ENCODE results near the gene FAM163A.
"Not testable (repeated sequence)": the region's sequence is repeated elsewhere in the genome, so short reads cannot be mapped to it uniquely, and the experiment has no call there.

Gene FAM163A

DNA sequence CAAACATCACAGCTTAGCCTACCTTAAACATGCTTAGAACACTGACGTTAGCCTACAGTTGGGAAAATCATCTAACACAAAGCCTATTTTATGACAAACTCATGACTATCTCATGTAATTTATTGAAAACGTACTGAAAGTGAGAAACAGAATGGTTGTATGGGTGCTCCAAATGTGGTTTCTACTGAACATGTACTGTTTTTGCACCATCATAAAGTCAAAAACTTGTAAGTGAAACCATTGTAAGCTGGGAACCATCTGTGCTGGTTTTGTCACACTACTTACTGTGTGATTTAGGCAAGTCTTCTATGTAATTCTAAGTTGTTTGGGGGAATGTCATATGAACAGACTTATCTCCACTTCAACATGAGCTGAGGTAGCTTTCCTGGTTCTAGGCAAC, 79.0 kb downstream of the FAM163A start:
- FAIRE-seq = no peak
- TF ChIP-seq POLR2A (IDR thresholded peaks at IDR 0.05; ENCODE audit: low read depth, low read length) = no peak
- no peak for DNase-seq (ENCODE audit: insufficient read length, low spot score)

DNA sequence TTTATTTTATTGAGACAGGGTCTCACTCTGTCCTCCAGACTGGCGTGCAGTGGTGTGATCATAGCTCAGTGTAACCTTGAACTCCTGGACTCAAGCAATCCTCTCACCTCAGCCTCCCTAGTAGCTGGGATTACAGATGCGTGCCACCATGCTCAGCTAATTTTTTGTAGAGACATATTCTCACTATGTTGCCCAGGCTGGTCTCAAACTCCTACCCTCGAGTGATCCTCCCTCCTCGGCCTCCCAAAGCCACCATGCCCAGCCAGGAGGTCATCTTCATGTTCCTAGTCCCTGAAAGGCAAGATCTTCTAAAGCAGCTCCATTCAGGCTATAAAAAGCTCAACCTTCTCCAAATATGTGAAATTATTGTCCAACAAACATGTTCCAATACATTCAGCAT, 80.6 kb downstream of the FAM163A start:
- no peak for DNase-seq (ENCODE audit: insufficient read length, low spot score)
- FAIRE-seq = no peak
- TF ChIP-seq POLR2A (IDR thresholded peaks at IDR 0.05; ENCODE audit: low read depth, low read length) = no peak

DNA sequence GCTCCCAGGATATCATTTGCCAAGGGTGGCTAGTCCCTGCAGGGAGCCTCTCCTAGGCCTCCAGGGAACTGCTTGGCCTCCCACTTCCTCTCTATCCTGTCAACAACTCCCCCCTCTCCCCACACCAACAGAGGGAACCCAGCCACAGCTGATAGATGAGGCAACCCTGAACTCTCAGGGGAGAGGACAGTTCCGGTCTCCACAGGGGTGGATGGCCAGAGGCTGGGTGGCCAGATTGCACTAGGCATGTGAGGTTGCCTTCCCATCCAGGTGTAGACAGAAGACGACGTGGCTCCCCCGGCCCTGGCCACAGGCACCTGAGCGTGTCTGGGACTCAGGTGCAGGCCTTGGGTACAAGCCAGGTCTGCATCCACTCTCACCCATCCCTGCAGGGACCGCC, 81.2 kb downstream of the FAM163A start:
- no peak for TF ChIP-seq POLR2A (IDR thresholded peaks at IDR 0.05; ENCODE audit: low read depth, low read length)
- FAIRE-seq (no peak), DNase-seq (ENCODE audit: insufficient read length, low spot score) (no peak)

DNA sequence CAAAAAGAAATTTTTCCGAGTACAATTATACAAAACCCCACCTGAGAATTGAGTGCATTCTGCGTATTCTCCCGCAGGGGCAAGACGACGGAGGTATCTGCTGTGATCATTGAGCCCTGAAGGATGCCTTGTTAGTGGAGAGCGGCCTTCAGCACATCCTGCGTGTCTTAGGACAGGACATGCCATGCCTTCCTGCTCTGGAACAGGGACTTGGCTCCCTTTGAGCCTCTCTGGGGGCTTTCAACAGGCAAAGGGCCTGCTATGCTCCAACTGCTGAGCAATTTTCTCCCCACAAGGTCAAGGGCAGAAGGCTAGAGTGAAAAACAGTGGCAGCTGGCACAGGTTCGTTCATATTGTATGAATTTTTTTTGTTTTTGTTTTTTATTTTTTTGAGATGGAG, 82.1 kb downstream of the FAM163A start:
- FAIRE-seq (no peak), DNase-seq (ENCODE audit: insufficient read length, low spot score) (no peak)
- no peak for TF ChIP-seq POLR2A (IDR thresholded peaks at IDR 0.05; ENCODE audit: low read depth, low read length)

DNA sequence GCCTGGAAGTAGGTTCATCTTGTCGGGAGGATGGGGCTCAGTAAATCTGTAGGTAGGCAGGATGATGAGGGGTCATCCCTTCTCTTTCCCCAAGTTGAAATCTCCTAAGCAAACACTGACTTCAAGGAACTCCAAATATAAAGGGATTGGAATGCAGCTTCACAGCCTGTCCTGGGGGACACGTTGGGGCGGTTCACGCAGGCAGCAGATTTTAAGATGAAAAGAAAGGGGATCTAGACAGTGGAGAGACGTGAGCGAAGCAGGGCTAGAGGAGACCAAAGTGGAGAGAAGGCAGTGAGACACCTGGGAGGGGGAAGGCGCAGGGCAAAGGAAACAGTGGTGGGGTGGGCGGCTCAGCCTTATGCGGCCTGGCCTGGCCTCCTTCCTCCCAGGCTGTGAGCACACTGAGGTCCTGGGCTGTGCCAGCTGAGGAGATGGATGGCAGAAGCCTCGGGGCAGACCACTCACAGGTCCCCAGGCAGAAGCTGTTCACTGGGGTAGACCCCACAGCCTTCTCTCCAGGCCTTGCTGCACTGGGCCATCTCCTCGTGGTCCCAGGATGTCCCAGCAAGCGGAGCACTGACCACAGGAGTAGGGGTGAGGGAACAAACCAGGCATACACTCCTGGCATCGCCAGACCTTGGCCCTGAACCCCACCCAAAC, 82.8 kb downstream of the FAM163A start:
- no peak for TF ChIP-seq POLR2A (IDR thresholded peaks at IDR 0.05; ENCODE audit: low read depth, low read length)
- DNase-seq (ENCODE audit: insufficient read length, low spot score) = no peak
- FAIRE-seq = no peak

DNA sequence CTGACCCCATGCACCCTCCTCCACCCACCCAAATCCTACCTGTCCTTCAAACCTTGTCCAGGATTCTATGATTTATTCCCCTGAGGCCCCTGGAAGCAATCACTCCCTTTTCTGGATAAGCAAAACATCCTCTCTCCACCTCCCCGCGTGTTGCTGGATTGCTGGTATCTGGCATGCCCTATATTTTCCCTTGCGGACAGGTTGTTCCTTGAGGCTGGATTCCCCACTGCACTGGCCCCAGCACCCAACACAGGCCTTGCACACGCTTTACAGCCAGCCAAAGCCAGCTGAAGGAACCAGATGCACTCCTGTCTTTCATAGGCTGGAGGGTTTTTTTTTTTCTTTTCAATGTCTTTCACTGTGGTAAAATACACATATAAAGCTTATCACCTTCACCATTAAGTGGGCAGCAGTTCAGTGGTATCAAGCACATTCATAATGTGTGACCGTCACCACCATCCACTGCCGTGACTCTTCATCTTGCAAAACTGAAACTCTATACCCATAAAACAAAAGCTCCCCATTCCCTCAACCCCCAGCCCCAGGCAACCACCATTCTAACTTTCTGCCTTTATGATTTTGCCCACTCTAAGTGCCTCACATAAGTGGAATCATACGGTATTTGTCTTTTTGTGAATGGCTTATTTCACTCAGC, 83.7 kb downstream of the FAM163A start:
- TF ChIP-seq POLR2A (IDR thresholded peaks at IDR 0.05; ENCODE audit: low read depth, low read length) = no peak
- FAIRE-seq (no peak), DNase-seq (ENCODE audit: insufficient read length, low spot score) (no peak)

DNA sequence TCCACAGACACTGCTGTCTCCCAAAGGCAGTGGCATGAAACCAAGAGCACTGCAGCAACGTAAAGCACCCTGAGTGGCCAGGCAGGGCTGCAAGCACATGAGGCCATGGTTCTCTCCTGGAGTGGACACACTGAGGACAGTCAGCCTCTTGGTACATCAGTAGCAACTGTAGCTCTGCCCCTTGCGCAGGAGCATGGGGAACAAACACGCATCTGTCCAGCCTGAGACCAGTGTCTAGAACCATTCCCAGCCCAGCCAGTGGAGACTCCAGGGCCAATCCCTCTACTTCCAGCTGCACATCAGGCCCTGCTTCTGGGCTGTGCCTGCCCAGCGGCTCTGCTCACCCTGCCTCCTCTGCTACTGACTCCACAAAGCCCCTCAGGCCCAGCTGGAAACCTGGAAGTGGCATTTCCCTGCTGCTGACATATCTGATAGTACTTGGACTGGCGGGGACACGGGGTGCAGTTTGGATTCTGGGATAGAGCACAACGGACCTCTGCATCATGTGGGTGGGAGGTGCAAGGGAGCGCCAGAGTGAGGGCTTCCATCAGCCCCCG, 85.5 kb downstream of the FAM163A start:
- FAIRE-seq (no peak), DNase-seq (ENCODE audit: insufficient read length, low spot score) (no peak)
- TF ChIP-seq POLR2A (IDR thresholded peaks at IDR 0.05; ENCODE audit: low read depth, low read length) = no peak

DNA sequence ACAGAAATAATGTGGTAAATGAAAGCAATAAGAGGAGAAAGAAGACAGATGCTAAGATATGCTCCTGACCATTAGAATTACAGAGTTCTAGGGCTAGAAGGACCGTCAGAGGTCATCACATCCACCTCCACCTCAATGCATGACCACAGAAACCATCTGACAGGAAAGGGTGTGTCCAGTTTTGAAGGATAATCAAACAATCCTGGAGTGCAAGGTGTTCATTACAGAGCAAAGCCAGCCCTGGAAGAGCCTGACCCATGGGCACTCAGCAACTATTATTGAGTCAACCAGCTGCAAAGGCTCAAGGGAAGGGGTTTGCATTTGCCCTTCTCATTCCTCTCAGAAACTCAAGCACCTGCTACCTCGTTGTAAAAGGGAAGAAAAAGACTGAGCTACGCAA, 88.1 kb downstream of the FAM163A start:
- FAIRE-seq = no peak
- no peak for TF ChIP-seq POLR2A (IDR thresholded peaks at IDR 0.05; ENCODE audit: low read depth, low read length)

DNA sequence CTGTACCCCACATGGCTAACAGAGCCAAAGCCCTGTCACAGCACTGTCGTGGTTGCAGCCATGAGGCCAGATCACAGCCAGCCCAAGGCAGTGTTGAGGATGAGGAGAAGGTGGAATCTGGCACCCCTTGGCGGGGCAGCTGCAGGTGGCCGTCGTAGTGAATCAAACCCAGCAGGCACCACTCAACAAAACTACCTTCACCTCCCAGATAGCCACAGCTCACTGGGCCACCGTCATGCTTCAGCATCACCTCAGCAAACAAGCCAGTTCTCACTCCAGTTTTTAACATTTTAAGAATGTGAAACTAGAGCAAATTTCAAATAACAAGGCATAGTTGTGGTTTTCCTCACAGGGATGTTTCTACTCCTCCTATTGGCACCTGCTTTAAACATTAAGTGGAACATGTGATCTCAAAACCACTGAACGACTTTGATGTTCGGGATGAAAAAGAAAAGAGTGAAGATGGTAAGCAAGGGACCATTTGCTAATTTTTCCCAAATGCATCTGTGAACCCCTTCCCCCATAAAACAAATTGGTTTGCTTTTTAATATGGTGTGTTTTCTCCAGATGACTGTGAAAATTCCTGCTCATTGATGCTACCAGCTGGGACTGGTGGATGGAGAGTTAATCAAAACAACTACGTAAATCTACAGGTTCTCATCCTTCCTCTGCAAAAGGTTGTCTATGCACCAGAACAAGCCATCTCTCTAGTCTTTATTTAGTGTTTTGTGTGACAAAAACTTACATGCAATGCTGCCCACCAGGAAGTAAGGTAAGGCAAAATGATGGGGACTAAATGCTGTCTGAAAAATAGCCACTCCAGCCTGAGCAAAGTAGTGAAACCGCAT, 89.0 kb downstream of the FAM163A start:
- FAIRE-seq (no peak), DNase-seq (ENCODE audit: insufficient read length, low spot score) (no peak)
- TF ChIP-seq POLR2A (IDR thresholded peaks at IDR 0.05; ENCODE audit: low read depth, low read length) = no peak

More for the DNA sequence above, 88.1 kb downstream of the FAM163A start:
- DNase-seq (ENCODE audit: insufficient read length, low spot score) = no peak

DNA sequence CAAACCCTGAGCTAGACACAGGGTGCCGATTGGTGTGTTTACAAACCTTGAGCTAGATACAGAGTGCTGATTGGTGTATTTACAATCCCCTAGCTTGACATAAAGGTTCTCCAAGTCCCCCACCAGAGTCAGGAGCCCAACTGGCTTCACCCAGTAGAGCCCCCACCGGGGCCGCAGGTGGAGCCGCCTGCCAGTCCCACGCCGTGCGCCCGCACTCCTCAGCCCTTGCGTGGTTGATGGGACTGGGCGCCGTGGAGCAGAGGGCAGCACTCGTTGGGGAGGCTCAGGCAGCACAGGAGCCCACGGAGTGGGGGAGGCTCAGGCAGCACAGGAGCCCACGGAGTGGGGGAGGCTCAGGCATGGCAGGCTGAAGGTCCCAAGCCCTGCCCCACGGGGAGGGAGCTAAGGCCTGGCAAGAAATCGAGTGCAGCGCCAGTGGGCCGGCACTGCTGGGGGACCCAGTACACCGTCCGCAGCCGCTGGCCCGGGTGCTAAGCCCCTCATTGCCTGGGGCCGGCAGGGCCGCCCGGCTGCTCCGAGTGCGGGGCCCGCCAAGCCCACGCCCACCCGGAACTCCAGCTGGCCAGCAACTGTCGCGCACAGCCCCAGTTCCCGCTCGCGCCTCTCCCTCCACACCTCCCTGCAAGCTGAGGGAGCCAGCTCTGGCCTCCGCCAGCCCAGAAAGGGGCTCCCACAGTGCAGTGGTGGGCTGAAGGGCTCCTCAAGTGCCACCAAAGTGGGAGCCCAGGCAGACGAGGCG, 93.8 kb downstream of the FAM163A start:
- DNase-seq (ENCODE audit: insufficient read length, low spot score); FAIRE-seq: not testable (repeated sequence)

DNA sequence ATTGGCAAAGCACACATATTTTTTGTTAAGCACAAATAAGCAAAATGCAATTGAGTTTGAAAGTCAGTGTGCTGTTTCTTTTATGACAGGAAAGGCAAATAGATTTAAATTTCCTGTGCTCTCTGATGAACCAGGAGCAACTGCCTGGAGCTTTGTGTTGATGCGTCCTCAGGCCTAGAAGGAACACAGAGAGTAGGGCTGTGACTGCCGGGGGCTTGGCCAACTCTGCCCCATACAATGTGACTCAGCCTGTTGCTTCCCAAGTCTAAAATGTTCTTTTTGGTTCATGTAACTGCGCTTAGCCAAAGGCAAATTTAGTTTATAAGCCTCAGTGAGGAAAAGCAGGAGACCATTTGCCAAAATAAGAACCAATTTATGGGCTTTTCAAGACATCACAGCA, 97.0 kb downstream of the FAM163A start:
- no peak for TF ChIP-seq POLR2A (IDR thresholded peaks at IDR 0.05; ENCODE audit: low read depth, low read length)
- no peak for DNase-seq (ENCODE audit: insufficient read length, low spot score)
- no peak for FAIRE-seq

DNA sequence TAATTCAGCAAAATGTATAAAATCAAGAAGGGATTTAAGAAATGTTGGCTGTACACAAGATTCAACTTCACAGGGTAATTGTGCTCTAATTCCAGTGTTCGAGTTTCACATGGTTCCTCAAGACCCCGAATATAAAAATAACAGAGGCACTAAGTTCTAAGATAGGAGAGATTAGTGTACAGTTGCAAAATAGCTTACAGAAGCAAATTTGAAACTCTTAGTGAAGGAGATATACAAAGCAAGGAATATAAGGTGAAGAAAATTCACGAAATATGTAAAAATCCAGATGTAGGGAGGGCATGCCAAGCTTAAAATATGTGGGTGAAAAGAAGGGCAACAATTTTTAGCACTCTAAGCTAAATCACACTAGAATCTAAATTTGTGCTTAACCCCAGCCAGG, 105.1 kb downstream of the FAM163A start:
- no peak for TF ChIP-seq POLR2A (IDR thresholded peaks at IDR 0.05; ENCODE audit: low read depth, low read length)
- DNase-seq (ENCODE audit: insufficient read length, low spot score) (no peak), FAIRE-seq (no peak)

DNA sequence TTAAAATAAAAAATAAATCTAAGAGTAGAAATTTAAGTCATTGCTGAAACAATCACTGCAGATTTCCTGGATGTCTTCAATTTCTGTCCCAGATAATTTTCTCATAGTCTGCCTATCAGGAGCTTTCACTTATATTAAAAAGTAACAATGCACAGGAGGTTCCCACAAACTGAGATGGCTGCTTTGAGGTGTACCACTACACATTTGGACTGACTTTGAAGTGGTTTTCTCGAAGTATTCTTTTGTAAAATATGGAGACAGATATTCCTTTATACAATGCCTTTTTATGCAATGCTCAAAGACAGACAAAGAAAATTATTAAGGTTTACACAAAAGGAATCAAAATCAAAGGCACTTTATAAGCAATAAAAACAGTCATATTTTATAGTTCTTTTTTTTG, 110.0 kb downstream of the FAM163A start:
- FAIRE-seq (no peak), DNase-seq (ENCODE audit: insufficient read length, low spot score) (no peak)
- TF ChIP-seq POLR2A (IDR thresholded peaks at IDR 0.05; ENCODE audit: low read depth, low read length) = no peak

DNA sequence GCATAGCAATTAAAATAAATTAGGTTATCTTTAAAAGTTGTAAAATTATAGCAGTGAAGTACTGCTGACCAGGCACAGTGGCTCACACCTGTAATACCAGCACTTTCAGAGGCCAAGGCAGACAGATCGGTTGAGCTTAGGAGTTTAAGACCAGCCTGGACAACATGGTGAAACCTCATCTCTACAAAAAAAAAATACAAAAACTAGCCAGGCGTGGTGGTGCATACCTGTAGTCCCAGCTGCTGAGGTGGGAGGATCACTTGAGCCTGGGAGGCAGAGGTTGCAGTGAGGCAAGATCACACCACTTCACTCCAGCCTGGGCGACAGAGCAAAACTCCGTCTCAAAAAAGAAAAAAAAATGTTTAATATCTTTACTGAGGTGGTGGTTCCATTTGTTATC, 112.7 kb downstream of the FAM163A start:
- not testable (repeated sequence) for DNase-seq (ENCODE audit: insufficient read length, low spot score); FAIRE-seq
